H1 (cell line): Measurements from ENCODE around the gene ERAP2. TPM values are rescaled to one million over a fixed set of nuclear protein-coding genes. Genes with fewer than 3 reads are reported as not detected.

Source experiments
- CTCF ChIA-PET: fragments of 300-600 bp; sonication (Branson Sonifier 250); formaldehyde crosslinking; loops from one replicate; lab custom pipeline; 2021; ENCODE audit not compliant: partially characterized antibody; lab: Charles Lee
- POLR2A ChIA-PET: fragments of 300-600 bp; sonication (Branson Sonifier 250); formaldehyde crosslinking; loops from one replicate; lab custom pipeline; 2021; ENCODE audit warnings: inconsistent platforms; ENCODE audit not compliant: partially characterized antibody; lab: Charles Lee
- DNase-seq, 2 experiments: peaks; one replicate each; pipeline versions ENCODE4 v3.0.0 to v3.0.0-alpha.2; 2010 to 2022; ENCODE audit warnings: low spot score in 2 of 2, low read depth in 1 of 2, mixed read lengths in 1 of 2
- FAIRE-seq: peaks from 2 replicates; lab custom pipeline; 2011; peaks lifted over from hg19 to GRCh38; lab: Jason Lieb, UNC
- H2AFZ ChIP-seq: 2 replicates; pipeline ENCODE4 v1.8.1; 2012; ENCODE audit warnings: low read length, inconsistent platforms
- H2AK5ac ChIP-seq: 2 replicates; pipeline ENCODE4 v1.6.1; 2013; ENCODE audit warnings: low read depth, low read length
- H2BK120ac ChIP-seq: replicated peaks from 2 replicates; pipeline ENCODE3; 2013; ENCODE audit warnings: low read depth, low read length, inconsistent platforms
- H2BK12ac ChIP-seq: 2 replicates; pipeline ENCODE4 v1.6.1; 2013; ENCODE audit warnings: low read depth, low read length
- H2BK15ac ChIP-seq: 2 replicates; pipeline ENCODE4 v1.6.1; 2013; ENCODE audit warnings: low read length
- H2BK20ac ChIP-seq: 2 replicates; pipeline ENCODE4 v1.6.1; 2013; ENCODE audit warnings: low read length
- H2BK5ac ChIP-seq: 2 replicates; pipeline ENCODE4 v1.6.1; 2013; ENCODE audit warnings: low read depth, low read length
- H3K14ac ChIP-seq: 2 replicates; pipeline ENCODE4 v1.6.1; 2013; ENCODE audit warnings: inconsistent platforms; ENCODE audit not compliant: insufficient read length
- H3K18ac ChIP-seq: 2 replicates; pipeline ENCODE4 v1.6.1; 2013; ENCODE audit warnings: low read length; ENCODE audit errors: extremely low read depth
- H3K23ac ChIP-seq: 2 replicates; pipeline ENCODE4 v1.6.1; 2013; ENCODE audit warnings: inconsistent platforms; ENCODE audit not compliant: insufficient read length
- H3K23me2 ChIP-seq: 2 replicates; pipeline ENCODE4 v1.6.1; 2013; ENCODE audit warnings: low read depth, low read length
- H3K27ac ChIP-seq: 2 replicates; pipeline ENCODE4 v1.6.1; 2011; ENCODE audit warnings: low read depth, low read length, inconsistent platforms
- H3K27me3 ChIP-seq, 4 experiments: replicated peaks in 1 of 4; 1 replicate in 1 of 4; 2 replicates in 3 of 4; pipeline versions ENCODE4 v1.6.1 to v1.8.1; 2011 to 2013; ENCODE audit warnings: low read length in 3 of 4, mild to moderate bottlenecking in 3 of 4, inconsistent platforms in 2 of 4, mixed read lengths in 2 of 4, moderate library complexity in 1 of 4; ENCODE audit not compliant: control insufficient read depth in 3 of 4, insufficient read depth in 3 of 4; ENCODE audit errors: extremely low read depth in 1 of 4
- H3K36me3 ChIP-seq, 4 experiments: 2 replicates each; pipeline versions ENCODE4 v1.6.1 to v1.8.1; 2011 to 2013; ENCODE audit warnings: mild to moderate bottlenecking in 4 of 4, low read length in 3 of 4, moderate library complexity in 2 of 4, control low read depth in 1 of 4, inconsistent platforms in 1 of 4; ENCODE audit not compliant: insufficient read depth in 4 of 4, control insufficient read depth in 2 of 4
- H3K4ac ChIP-seq: replicated peaks from 2 replicates; pipeline ENCODE3; 2013; ENCODE audit warnings: low read length, low read depth, mixed read lengths, inconsistent platforms; ENCODE audit not compliant: insufficient read length
- H3K4me1 ChIP-seq, 4 experiments: replicated peaks in 1 of 4; 1 replicate in 1 of 4; 2 replicates in 3 of 4; pipeline versions ENCODE4 v1.6.1 to v1.8.1; 2011 to 2013; ENCODE audit warnings: low read length in 3 of 4, inconsistent platforms in 2 of 4, mixed read lengths in 1 of 4; ENCODE audit not compliant: insufficient read depth in 4 of 4, control insufficient read depth in 3 of 4
- H3K4me2 ChIP-seq, 2 experiments: 2 replicates each; pipeline versions ENCODE4 v1.6.1 to v1.8.1; 2011 to 2013; ENCODE audit warnings: low read depth in 2 of 2, low read length in 2 of 2, control low read depth in 1 of 2, inconsistent platforms in 1 of 2, mild to moderate bottlenecking in 1 of 2; ENCODE audit not compliant: insufficient read depth in 1 of 2
- H3K4me3 ChIP-seq, 4 experiments: fragments of 200-600, 300-600 bp in 1 of 4; sonication (generic), shearing (Covaris generic), sonication (Bioruptor Twin) in 1 of 4; 2 replicates each; pipeline versions ENCODE4 v1.5.1 to v1.8.1; 2011 to 2016; ENCODE audit warnings: low read length in 4 of 4, low read depth in 3 of 4, control low read depth in 2 of 4, inconsistent platforms in 2 of 4, mild to moderate bottlenecking in 2 of 4, mixed read lengths in 1 of 4, moderate library complexity in 1 of 4; ENCODE audit not compliant: insufficient read depth in 2 of 4; ENCODE audit errors: extremely low read depth in 1 of 4
- H3K56ac ChIP-seq: replicated peaks from 2 replicates; pipeline ENCODE3; 2013; ENCODE audit warnings: low read depth, mild to moderate bottlenecking, mixed read lengths, low read length, inconsistent platforms; ENCODE audit not compliant: insufficient read length
- H3K79me1 ChIP-seq: 2 replicates; pipeline ENCODE4 v1.6.1; 2013; ENCODE audit warnings: low read depth, low read length, control low read depth
- H3K79me2 ChIP-seq, 2 experiments: 2 replicates each; pipeline versions ENCODE4 v1.6.1 to v1.8.1; 2012 to 2013; ENCODE audit warnings: low read length in 2 of 2, mild to moderate bottlenecking in 2 of 2, inconsistent platforms in 1 of 2; ENCODE audit not compliant: insufficient read depth in 2 of 2, control insufficient read depth in 1 of 2
- H3K9ac ChIP-seq, 4 experiments: replicated peaks in 1 of 4; 1 replicate in 1 of 4; 2 replicates in 3 of 4; pipeline versions ENCODE4 v1.6.1 to v1.8.1; 2011 to 2013; ENCODE audit warnings: low read depth in 3 of 4, low read length in 3 of 4, control low read depth in 2 of 4, mild to moderate bottlenecking in 2 of 4, moderate library complexity in 2 of 4, inconsistent platforms in 1 of 4; ENCODE audit errors: extremely low read depth in 1 of 4
- H3K9me3 ChIP-seq, 2 experiments: 2 replicates each; pipeline versions ENCODE4 v1.6.1 to v1.8.1; 2012 to 2013; ENCODE audit warnings: mild to moderate bottlenecking in 2 of 2, moderate library complexity in 2 of 2, control low read depth in 1 of 2, inconsistent platforms in 1 of 2, low read depth in 1 of 2, low read length in 1 of 2, mixed read lengths in 1 of 2; ENCODE audit not compliant: insufficient read depth in 2 of 2
- H4K20me1 ChIP-seq, 2 experiments: replicated peaks in 1 of 2; 2 replicates each; pipeline versions ENCODE3 to v1.8.1; 2011 to 2013; ENCODE audit warnings: inconsistent platforms in 2 of 2, low read length in 2 of 2, mild to moderate bottlenecking in 1 of 2; ENCODE audit not compliant: insufficient read depth in 2 of 2, control insufficient read depth in 1 of 2
- H4K5ac ChIP-seq: 2 replicates; pipeline ENCODE4 v1.6.1; 2013; ENCODE audit warnings: low read length, low read depth, mixed read lengths, inconsistent platforms; ENCODE audit not compliant: insufficient read length
- H4K8ac ChIP-seq: 2 replicates; pipeline ENCODE4 v1.8.0; 2013; ENCODE audit warnings: mild to moderate bottlenecking, moderate library complexity, low read length, inconsistent platforms; ENCODE audit not compliant: insufficient read depth; ENCODE audit errors: extremely low read depth
- H4K91ac ChIP-seq: replicated peaks from 2 replicates; pipeline ENCODE3; 2013; ENCODE audit warnings: low read length, mixed read lengths, inconsistent platforms; ENCODE audit not compliant: insufficient read length
- CEBPB ChIP-seq: IDR thresholded peaks from 2 replicates; pipeline ENCODE4 v1.6.1; 2012; ENCODE audit warnings: low read depth, low read length
- KDM4A ChIP-seq: IDR thresholded peaks from one replicate; pipeline ENCODE4 v1.7.1; 2012; ENCODE audit warnings: low read depth, mild to moderate bottlenecking, moderate library complexity, low read length, inconsistent platforms; ENCODE audit not compliant: severe bottlenecking
- MAX ChIP-seq: IDR thresholded peaks from 2 replicates; pipeline ENCODE4 v1.6.1; 2012; ENCODE audit warnings: inconsistent platforms
- ZNF274 ChIP-seq: IDR thresholded peaks from 2 replicates; pipeline ENCODE4 v1.7.0; 2012; ENCODE audit warnings: low read length, borderline replicate concordance; ENCODE audit errors: extremely low read depth
- whole genome bisulfite sequencing, 2 experiments: shearing (Covaris generic) in 1 of 2; methylation state at CpG; one replicate each; pipeline versions ENCODE4 v1.1.6 to v1.1.7; 2013 to 2015; ENCODE audit warnings: low lambda C conversion rate in 2 of 2, mixed read lengths in 2 of 2, inconsistent platforms in 1 of 2, low coverage in 1 of 2, missing lambda C conversion rate in 1 of 2; ENCODE audit not compliant: insufficient replicate concordance in 2 of 2, insufficient coverage in 1 of 2, insufficient read length in 1 of 2; ENCODE audit errors: extremely low coverage in 1 of 2, missing lambda C conversion rate in 1 of 2; 5-methylcytosine and 5-hydroxymethylcytosine counted together
- polyA plus RNA-seq, 7 experiments: library from polyadenylated mRNA; depleted of rRNA in 3 of 7; stranded (reverse) in 5 of 7; unstranded in 2 of 7; fragments of >200 nt in 5 of 7; fragments of 200-250 nt in 2 of 7; gene quantifications; 1 replicate in 5 of 7; 2 replicates in 1 of 7; 4 replicates in 1 of 7; pipeline versions ENCODE4 v1.2.1 to v1.2.3, GENCODE V29; 2011 to 2013; ENCODE audit warnings: missing spikeins in 2 of 7, mixed read lengths in 2 of 7
- total RNA-seq: library from RNA; stranded (reverse); fragmentation: NEBNext Ultra II Directional; extraction: Animal tissue kit (Norgen Biotek cat#: 25700); gene quantifications from 2 replicates; pipeline ENCODE4 v1.2.1, GENCODE V29; 2021

The ERAP2 gene
- total and polyA plus RNA-seq, 2 of the 8 experiments (the other 6 are each of a cell fraction or from before 2014, with no cell fraction given): 0.14 TPM; not detected in 1

GRCh38 chr5:96856371-96856770 is 19.9 kb upstream of the ERAP2 start:
- Histone ChIP-seq H3K14ac (no peak overlapping the region), H4K5ac (no peak overlapping the region), H3K4ac (no peak overlapping the region), H3K9me3 (no peaks in the 10 kb centered on the region), H2AK5ac (no peak overlapping the region), H3K79me1 (no peaks in the 10 kb centered on the region), H3K4me3 (no peak overlapping the region), H2BK20ac (no peak overlapping the region), H3K27ac (no peak overlapping the region), H3K27me3 (no peaks in the 10 kb centered on the region), H3K23ac (no peak overlapping the region), H2BK15ac (no peak overlapping the region), H3K9ac (no peak overlapping the region), H2BK5ac (no peak overlapping the region), H3K4me1 (no peaks in the 10 kb centered on the region), H2AFZ (no peak overlapping the region), H3K4me2 (no peak overlapping the region), H4K8ac (no peak overlapping the region), H3K36me3 (no peaks in the 10 kb centered on the region), H3K79me2 (no peaks in the 10 kb centered on the region), H4K91ac (no peak overlapping the region), H2BK12ac (no peak overlapping the region), H2BK120ac (no peak overlapping the region), H3K23me2 (no peaks in the 10 kb centered on the region; the same call in 1 of the 2 replicates), H3K18ac (no peak overlapping the region), H4K20me1 (no peaks in the 10 kb centered on the region), H3K56ac (no peak overlapping the region)
- no peak for FAIRE-seq
- WGBS, 2 experiments: 90% methylated on average over 3 of the region's 3 CpGs; no CpG with 5 or more reads in 1 of the 2 experiments
- no peak for DNase-seq
- CTCF ChIA-PET: interaction anchor here (0.6 to 1.5 kb wide), 3 partner anchors 42 to 283 kb away, joined by 3 to 4 read pairs (median 3); no protein-coding TSS in a partner anchor
- POLR2A ChIA-PET: no interaction called here
- TF ChIP-seq KDM4A (no peak), ZNF274 (no peak), MAX (no peak), CEBPB (no peak)
